ENCODE results near the gene CHST11. TPM values are rescaled to one million over a fixed set of nuclear protein-coding genes. Genes with fewer than 3 reads are reported as not detected.

CHST11 gene
- total RNA-seq, 1 experiment from 2014 or later: 1.1 TPM

DNA sequence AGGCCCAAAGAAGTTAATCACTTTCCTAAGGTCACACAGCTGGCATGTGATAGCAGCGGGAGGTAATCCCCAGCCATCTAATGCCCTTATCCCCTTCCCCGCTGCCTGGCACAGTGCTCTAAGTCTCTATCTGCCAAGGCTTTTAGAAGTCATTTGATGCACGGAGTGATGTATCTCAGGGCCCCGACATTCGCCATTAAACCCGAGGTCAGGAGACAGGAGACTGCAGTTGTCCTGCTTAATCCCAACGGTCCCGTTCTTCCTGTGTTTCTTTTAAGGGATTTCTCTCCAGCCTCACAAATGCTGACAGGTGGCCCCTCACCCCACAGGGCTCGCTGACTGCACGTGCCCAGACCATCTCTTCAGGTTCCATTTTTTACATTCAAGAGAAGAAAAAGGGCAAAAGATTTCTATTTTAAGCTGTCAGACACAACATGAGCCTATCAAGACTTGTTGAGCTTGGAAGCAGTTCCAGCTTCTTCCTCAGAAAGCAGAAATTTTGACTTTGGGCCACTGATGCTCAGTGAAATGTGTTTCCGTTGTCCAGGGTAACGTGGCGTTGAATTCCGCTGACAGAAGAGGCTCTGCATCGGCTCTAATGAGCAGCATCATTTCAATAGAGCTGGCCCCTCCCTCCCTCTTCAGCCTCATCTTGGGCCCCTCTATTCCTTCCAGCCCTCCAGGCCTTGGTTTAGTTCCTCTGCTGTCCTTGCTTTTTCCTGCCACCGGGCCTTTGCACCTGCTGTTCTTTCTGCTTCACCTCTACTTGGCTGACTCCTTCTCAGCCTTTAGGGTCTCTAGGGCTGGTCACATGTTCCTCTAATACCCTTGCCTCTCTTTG is 171.5 kb downstream of the CHST11 start:
- ChIA-PET CTCF (no interaction called here), POLR2A (ENCODE audit: low non-redundant PET) (no interaction called here)
- H3K27ac ChIP-seq (ENCODE audit: low read depth, low read length, poor library complexity, severe bottlenecking): no peak overlapping the region
- H3K4me1 ChIP-seq (ENCODE audit: insufficient read depth, low read length, poor library complexity, severe bottlenecking): peaks cover 5% of the 10 kb centered on the region
- TF ChIP-seq, protein P1, sequence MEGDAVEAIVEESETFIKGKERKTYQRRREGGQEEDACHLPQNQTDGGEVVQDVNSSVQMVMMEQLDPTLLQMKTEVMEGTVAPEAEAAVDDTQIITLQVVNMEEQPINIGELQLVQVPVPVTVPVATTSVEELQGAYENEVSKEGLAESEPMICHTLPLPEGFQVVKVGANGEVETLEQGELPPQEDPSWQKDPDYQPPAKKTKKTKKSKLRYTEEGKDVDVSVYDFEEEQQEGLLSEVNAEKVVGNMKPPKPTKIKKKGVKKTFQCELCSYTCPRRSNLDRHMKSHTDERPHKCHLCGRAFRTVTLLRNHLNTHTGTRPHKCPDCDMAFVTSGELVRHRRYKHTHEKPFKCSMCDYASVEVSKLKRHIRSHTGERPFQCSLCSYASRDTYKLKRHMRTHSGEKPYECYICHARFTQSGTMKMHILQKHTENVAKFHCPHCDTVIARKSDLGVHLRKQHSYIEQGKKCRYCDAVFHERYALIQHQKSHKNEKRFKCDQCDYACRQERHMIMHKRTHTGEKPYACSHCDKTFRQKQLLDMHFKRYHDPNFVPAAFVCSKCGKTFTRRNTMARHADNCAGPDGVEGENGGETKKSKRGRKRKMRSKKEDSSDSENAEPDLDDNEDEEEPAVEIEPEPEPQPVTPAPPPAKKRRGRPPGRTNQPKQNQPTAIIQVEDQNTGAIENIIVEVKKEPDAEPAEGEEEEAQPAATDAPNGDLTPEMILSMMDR (conservative IDR thresholded peaks at IDR 0.05; ENCODE audit: low read depth, low read length): no peak
- no peak for TF ChIP-seq EZH2 (IDR thresholded peaks at IDR 0.05; ENCODE audit: borderline replicate concordance, low read depth, low read length, poor library complexity, severe bottlenecking)
- no peaks in the 10 kb centered on the region for H3K9me3 ChIP-seq (ENCODE audit: low read depth, low read length, poor library complexity, severe bottlenecking)
- H3K4me3 ChIP-seq (ENCODE audit: low read depth, low read length, poor library complexity, severe bottlenecking): no peak overlapping the region
- intact Hi-C loops (cut with micrococcal nuclease; ENCODE audit: unreplicated experiment): no loop called here
- BruUV-seq (replicated peaks): no TSS peak
- DNase-seq (ENCODE audit: low spot score): no peak
- no peaks in the 10 kb centered on the region for H3K36me3 ChIP-seq (ENCODE audit: insufficient read depth, low read length, poor library complexity, severe bottlenecking)
- no peaks in the 10 kb centered on the region for H3K27me3 ChIP-seq (replicated peaks; ENCODE audit: insufficient read depth, low read depth, low read length, poor library complexity)

DNA sequence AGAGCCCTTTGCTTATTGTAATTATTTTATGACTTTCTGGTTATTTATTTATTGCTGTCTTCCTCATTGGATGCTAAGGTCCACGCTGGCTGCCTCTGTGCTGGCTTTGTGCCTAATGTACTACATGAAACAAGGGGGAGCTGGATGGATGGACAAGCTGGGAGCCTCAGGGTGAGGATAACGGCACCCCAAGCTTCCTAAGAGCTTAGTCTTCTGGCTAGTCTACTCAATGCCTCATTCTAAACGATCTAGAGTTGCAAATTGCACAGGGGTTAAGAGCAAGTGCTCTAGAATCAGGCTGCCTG is 172.0 kb downstream of the CHST11 start:
- Histone ChIP-seq H3K27ac (ENCODE audit: low read depth, low read length, poor library complexity, severe bottlenecking) (no peak overlapping the region), H3K9me3 (ENCODE audit: low read depth, low read length, poor library complexity, severe bottlenecking) (no peaks in the 10 kb centered on the region)
- no TSS peak for BruUV-seq (replicated peaks)

DNA sequence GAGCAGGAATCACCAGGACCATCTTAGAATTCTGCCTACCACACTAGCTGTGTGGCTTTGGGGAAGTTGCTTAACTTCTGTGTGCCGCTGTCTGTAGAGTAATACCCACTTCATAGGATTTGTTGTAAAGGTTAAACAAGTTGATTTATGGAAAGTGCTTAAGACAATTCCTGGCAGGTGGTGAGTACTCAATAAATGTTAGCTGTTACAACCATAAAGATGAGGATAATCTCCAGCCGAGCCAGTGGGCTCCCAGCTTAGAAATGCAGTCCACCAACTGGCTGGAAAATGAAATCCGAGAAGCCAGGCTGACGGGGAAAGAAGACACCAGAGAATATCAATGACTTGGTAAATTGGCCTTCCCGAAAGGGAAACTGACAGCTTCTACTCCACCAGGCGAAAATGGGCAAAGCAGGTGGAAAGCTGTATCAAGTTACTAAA is 173.5 kb downstream of the CHST11 start:
- CTCF ChIA-PET: no interaction called here
- BruUV-seq (replicated peaks): no TSS peak
- intact Hi-C loops (cut with micrococcal nuclease; ENCODE audit: unreplicated experiment): no loop called here

More for the DNA sequence above, 172.0 kb downstream of the CHST11 start:
- H3K27me3 ChIP-seq (replicated peaks; ENCODE audit: insufficient read depth, low read depth, low read length, poor library complexity): no peaks in the 10 kb centered on the region
- TF ChIP-seq, protein P1 (conservative IDR thresholded peaks at IDR 0.05; ENCODE audit: low read depth, low read length): no peak
- no peak for TF ChIP-seq EZH2 (IDR thresholded peaks at IDR 0.05; ENCODE audit: borderline replicate concordance, low read depth, low read length, poor library complexity, severe bottlenecking)
- no peak for DNase-seq (ENCODE audit: low spot score)
- no peak overlapping the region for H3K4me3 ChIP-seq (ENCODE audit: low read depth, low read length, poor library complexity, severe bottlenecking)
- intact Hi-C loops (cut with micrococcal nuclease; ENCODE audit: unreplicated experiment): no loop called here
- peaks cover 5% of the 10 kb centered on the region for H3K4me1 ChIP-seq (ENCODE audit: insufficient read depth, low read length, poor library complexity, severe bottlenecking)
- H3K36me3 ChIP-seq (ENCODE audit: insufficient read depth, low read length, poor library complexity, severe bottlenecking): no peaks in the 10 kb centered on the region
- ChIA-PET POLR2A (ENCODE audit: low non-redundant PET) (no interaction called here), CTCF (no interaction called here)

More for the DNA sequence above, 173.5 kb downstream of the CHST11 start:
- no peaks in the 10 kb centered on the region for H3K27me3 ChIP-seq (replicated peaks; ENCODE audit: insufficient read depth, low read depth, low read length, poor library complexity)
- POLR2A ChIA-PET (ENCODE audit: low non-redundant PET): no interaction called here
- no peaks in the 10 kb centered on the region for H3K9me3 ChIP-seq (ENCODE audit: low read depth, low read length, poor library complexity, severe bottlenecking)
- no peaks in the 10 kb centered on the region for H3K36me3 ChIP-seq (ENCODE audit: insufficient read depth, low read length, poor library complexity, severe bottlenecking)
- peak; percentile 39 for DNase-seq (ENCODE audit: low spot score)
- no peak for TF ChIP-seq EZH2 (IDR thresholded peaks at IDR 0.05; ENCODE audit: borderline replicate concordance, low read depth, low read length, poor library complexity, severe bottlenecking)
- TF ChIP-seq, protein P1 (conservative IDR thresholded peaks at IDR 0.05; ENCODE audit: low read depth, low read length): no peak
- H3K27ac ChIP-seq (ENCODE audit: low read depth, low read length, poor library complexity, severe bottlenecking): no peak overlapping the region
- H3K4me1 ChIP-seq (ENCODE audit: insufficient read depth, low read length, poor library complexity, severe bottlenecking): peaks cover 5% of the 10 kb centered on the region
- no peak overlapping the region for H3K4me3 ChIP-seq (ENCODE audit: low read depth, low read length, poor library complexity, severe bottlenecking)

All from A673 (cell line).